GM23338 (cell line): ENCODE results near the gene CDKAL1. TPM values are rescaled to one million over a fixed set of nuclear protein-coding genes. Genes with fewer than 3 reads are reported as not detected.

Source experiments
- ATAC-seq: fragments of 200-7000 bp; cut with Tn5 transposase; 3 replicates; pipeline ENCODE4 v1.9.1; 2020
- DNase-seq: peaks from one replicate; pipeline ENCODE4 v3.0.0-alpha.2; 2015; ENCODE audit warnings: low spot score
- H2AFZ ChIP-seq: fragments of 200-600 bp; sonication (generic); 2 replicates; pipeline ENCODE4 v1.8.0; 2016; ENCODE audit warnings: antibody characterized with exemption, mild to moderate bottlenecking, moderate library complexity
- H3F3A ChIP-seq: fragments of 200-600 bp; sonication (generic); replicated peaks from 2 replicates; pipeline ENCODE4 v1.8.0; 2017; ENCODE audit warnings: antibody characterized with exemption, mixed run types, low read depth
- H3K27ac ChIP-seq: fragments of 200-600 bp; sonication (generic); 2 replicates; pipeline ENCODE4 v1.6.1; 2016; ENCODE audit warnings: low read depth
- H3K27me3 ChIP-seq: fragments of 200-600 bp; sonication (generic); 2 replicates; pipeline ENCODE4 v1.8.0; 2016; ENCODE audit warnings: mild to moderate bottlenecking, mixed run types, moderate library complexity; ENCODE audit not compliant: insufficient read depth
- H3K36me3 ChIP-seq: fragments of 200-600 bp; sonication (generic); 2 replicates; pipeline ENCODE4 v1.8.0; 2016; ENCODE audit warnings: mild to moderate bottlenecking; ENCODE audit not compliant: insufficient read depth
- H3K4me1 ChIP-seq: fragments of 200-600 bp; sonication (generic); 2 replicates; pipeline ENCODE4 v1.8.0; 2016; ENCODE audit warnings: mild to moderate bottlenecking, moderate library complexity; ENCODE audit not compliant: insufficient read depth
- H3K4me2 ChIP-seq: fragments of 200-600 bp; sonication (generic); 2 replicates; pipeline ENCODE4 v1.7.1; 2017; ENCODE audit warnings: mixed run types
- H3K4me3 ChIP-seq: fragments of 200-600 bp; sonication (generic); 2 replicates; pipeline ENCODE4 v1.6.1; 2016; ENCODE audit warnings: mixed run types
- H3K79me2 ChIP-seq: fragments of 200-600 bp; sonication (generic); replicated peaks from 2 replicates; pipeline ENCODE4 v1.8.0; 2017; ENCODE audit warnings: mild to moderate bottlenecking; ENCODE audit not compliant: insufficient read depth
- H3K9me2 ChIP-seq: fragments of 200-600 bp; sonication (generic); 2 replicates; pipeline ENCODE4 v1.8.0; 2017; ENCODE audit not compliant: insufficient read depth
- H4K20me1 ChIP-seq: fragments of 200-600 bp; sonication (generic); replicated peaks from 2 replicates; pipeline ENCODE4 v1.8.0; 2017; ENCODE audit warnings: mild to moderate bottlenecking; ENCODE audit not compliant: insufficient read depth
- H3K27ac Mint-ChIP-seq: 2 replicates; pipeline ENCODE4 v1.8.0; 2020; ENCODE audit warnings: inconsistent platforms, mild to moderate bottlenecking, moderate library complexity, mixed read lengths
- H3K27me3 Mint-ChIP-seq: 3 replicates; pipeline ENCODE4 v1.8.0; 2022; ENCODE audit warnings: low read depth, mild to moderate bottlenecking, moderate library complexity, mixed read lengths, inconsistent platforms; ENCODE audit not compliant: insufficient read depth, poor library complexity
- H3K36me3 Mint-ChIP-seq: 3 replicates; pipeline ENCODE4 v1.8.0; 2021; ENCODE audit warnings: low read depth, mild to moderate bottlenecking, inconsistent platforms, moderate library complexity, mixed read lengths
- H3K4me1 Mint-ChIP-seq: 3 replicates; pipeline ENCODE4 v1.8.0; 2020; ENCODE audit warnings: mild to moderate bottlenecking, inconsistent platforms, mixed read lengths
- H3K4me3 Mint-ChIP-seq: 3 replicates; pipeline ENCODE4 v1.8.0; 2021; ENCODE audit warnings: moderate library complexity, mild to moderate bottlenecking, inconsistent platforms, mixed read lengths
- H3K9me3 Mint-ChIP-seq: 3 replicates; pipeline ENCODE4 v1.8.0; 2020; ENCODE audit warnings: moderate library complexity, mild to moderate bottlenecking, inconsistent platforms, mixed read lengths
- CTCF ChIP-seq, 2 experiments: fragments of 200-600 bp in 1 of 2; sonication (generic) in 1 of 2; conservative IDR thresholded peaks; 2 replicates each; pipeline versions ENCODE4 v1.5.1 to v1.6.1; 2016 to 2017; ENCODE audit warnings: antibody characterized with exemption in 2 of 2, low read depth in 2 of 2, mild to moderate bottlenecking in 2 of 2, moderate library complexity in 1 of 2
- ETS1 ChIP-seq: IDR thresholded peaks from 2 replicates; pipeline ENCODE4 v1.6.1; 2016; ENCODE audit warnings: antibody characterized with exemption
- EZH2phosphoT487 ChIP-seq: fragments of 200-600 bp; sonication (generic); IDR thresholded peaks from one replicate; pipeline ENCODE4 v1.8.1; 2018; ENCODE audit warnings: antibody characterized with exemption; ENCODE audit not compliant: unreplicated experiment
- JUNB ChIP-seq: IDR thresholded peaks from one replicate; pipeline ENCODE4 v1.6.1; 2016; ENCODE audit warnings: antibody characterized with exemption; ENCODE audit not compliant: unreplicated experiment
- NANOG ChIP-seq: IDR thresholded peaks from 2 replicates; pipeline ENCODE4 v1.6.1; 2016; ENCODE audit warnings: antibody characterized with exemption, borderline replicate concordance
- POLR2AphosphoS5 ChIP-seq: IDR thresholded peaks from 2 replicates; pipeline ENCODE4 v1.6.1; 2016; ENCODE audit warnings: antibody characterized with exemption, low read depth
- STAT1 ChIP-seq: IDR thresholded peaks from one replicate; pipeline ENCODE4 v1.6.1; 2016; ENCODE audit warnings: antibody characterized with exemption; ENCODE audit not compliant: unreplicated experiment
- polyA plus RNA-seq: library from polyadenylated mRNA; unstranded; fragments of >200 nt; fragmentation: Nextera tagmentation; extraction: Ambion mirVana; gene quantifications from 2 replicates; pipeline ENCODE4 v1.2.1, GENCODE V29; 2016
- total RNA-seq: library from RNA; depleted of rRNA; stranded (reverse); fragments of >200 nt; shearing (Covaris generic); gene quantifications from 2 replicates; pipeline ENCODE4 v1.2.3, GENCODE V29; 2014
- TF ChIP-seq, protein P1 (sequence below): fragments of 250-450 bp; sonication (Bioruptor Pico); IDR thresholded peaks from 2 replicates; pipeline ENCODE4 v1.5.0; 2020; ENCODE audit warnings: mild to moderate bottlenecking, moderate library complexity

Gene CDKAL1
- total and polyA plus RNA-seq, 2 experiments from 2014 or later = 17.8 to 35.0 TPM

- TF ChIP-seq POLR2AphosphoS5 (no peak), ETS1 (no peak), EZH2phosphoT487 (no peak), CTCF (conservative IDR thresholded peaks at IDR 0.05; ENCODE audit: low read depth in 2 of 2) (0 out of 4 replicates have a peak, but pooled peaks of 1 of the 2 experiments have one; percentile 11)
- H3K4me3 ChIP-seq = no peak overlapping the region
- peaks cover 20% of the 10 kb centered on the region; the same call in 2 of the 3 replicates for H3K9me3 Mint-ChIP-seq
- H3K27me3 ChIP-seq = no peaks in the 10 kb centered on the region
- H3K36me3 ChIP-seq = no peaks in the 10 kb centered on the region
- no peak overlapping the region for H3K4me3 Mint-ChIP-seq
- H2AFZ ChIP-seq = no peak overlapping the region
- peaks cover 24% of the 10 kb centered on the region for H3K36me3 Mint-ChIP-seq
- H4K20me1 ChIP-seq = no peaks in the 10 kb centered on the region; the same call in 1 of the 2 replicates
- H3F3A ChIP-seq = no peaks in the 10 kb centered on the region
- no peak for DNase-seq
- no peak overlapping the region for H3K27ac Mint-ChIP-seq
- ATAC-seq = no peak
- H3K4me2 ChIP-seq = no peak overlapping the region
- H3K27me3 Mint-ChIP-seq = peaks cover 2% of the 10 kb centered on the region
- no peaks in the 10 kb centered on the region for H3K9me2 ChIP-seq
- no peaks in the 10 kb centered on the region; the same call in 1 of the 2 replicates for H3K4me1 ChIP-seq
- H3K79me2 ChIP-seq = 0 out of 2 replicates have a peak, but pooled peaks cover 12% of the 10 kb centered on the region
- peaks cover 10% of the 10 kb centered on the region for H3K4me1 Mint-ChIP-seq
- H3K27ac ChIP-seq = no peak overlapping the region
Measured at GRCh38 chr6:20718705-20719653, 184.7 kb downstream of the CDKAL1 start.

DNA sequence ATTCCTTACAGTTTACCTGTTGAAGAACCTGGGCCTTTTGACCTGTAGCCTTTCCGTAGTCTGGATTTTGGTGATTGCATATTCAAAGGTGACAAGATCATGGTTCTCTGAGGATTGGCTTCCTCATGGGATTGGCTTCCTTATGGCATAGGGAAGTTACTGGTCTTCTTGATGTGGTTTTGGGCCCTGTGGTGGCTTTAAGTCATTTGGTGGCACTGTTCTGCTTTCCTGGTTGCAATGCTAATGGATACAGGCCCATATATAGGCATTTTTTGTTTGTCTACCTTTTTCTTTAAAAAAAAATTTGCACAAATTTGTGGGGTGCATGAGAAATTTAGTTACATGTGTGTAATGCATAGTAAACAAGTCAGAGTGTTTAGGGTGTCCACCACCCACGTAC, 185.7 kb downstream of the CDKAL1 start:
- H3K4me3 Mint-ChIP-seq = no peak overlapping the region
- Histone ChIP-seq H3K36me3 (no peaks in the 10 kb centered on the region), H4K20me1 (no peaks in the 10 kb centered on the region; the same call in 1 of the 2 replicates), H3K79me2 (0 out of 2 replicates have a peak, but pooled peaks cover 15% of the 10 kb centered on the region), H3K4me1 (peaks cover 5% of the 10 kb centered on the region), H2AFZ (no peak overlapping the region), H3K4me3 (no peak overlapping the region), H3F3A (no peaks in the 10 kb centered on the region), H3K4me2 (no peak overlapping the region), H3K9me2 (no peaks in the 10 kb centered on the region), H3K27me3 (no peaks in the 10 kb centered on the region), H3K27ac (no peak overlapping the region)
- ATAC-seq (no peak), DNase-seq (no peak)
- peaks cover 24% of the 10 kb centered on the region for H3K36me3 Mint-ChIP-seq
- peaks cover 2% of the 10 kb centered on the region for H3K27me3 Mint-ChIP-seq
- peaks cover 15% of the 10 kb centered on the region for H3K4me1 Mint-ChIP-seq
- no peak overlapping the region for H3K27ac Mint-ChIP-seq
- peaks cover 20% of the 10 kb centered on the region; the same call in 2 of the 3 replicates for H3K9me3 Mint-ChIP-seq
- TF ChIP-seq JUNB (no peak), STAT1 (no peak), NANOG (no peak), EZH2phosphoT487 (no peak)
- TF ChIP-seq, protein P1, sequence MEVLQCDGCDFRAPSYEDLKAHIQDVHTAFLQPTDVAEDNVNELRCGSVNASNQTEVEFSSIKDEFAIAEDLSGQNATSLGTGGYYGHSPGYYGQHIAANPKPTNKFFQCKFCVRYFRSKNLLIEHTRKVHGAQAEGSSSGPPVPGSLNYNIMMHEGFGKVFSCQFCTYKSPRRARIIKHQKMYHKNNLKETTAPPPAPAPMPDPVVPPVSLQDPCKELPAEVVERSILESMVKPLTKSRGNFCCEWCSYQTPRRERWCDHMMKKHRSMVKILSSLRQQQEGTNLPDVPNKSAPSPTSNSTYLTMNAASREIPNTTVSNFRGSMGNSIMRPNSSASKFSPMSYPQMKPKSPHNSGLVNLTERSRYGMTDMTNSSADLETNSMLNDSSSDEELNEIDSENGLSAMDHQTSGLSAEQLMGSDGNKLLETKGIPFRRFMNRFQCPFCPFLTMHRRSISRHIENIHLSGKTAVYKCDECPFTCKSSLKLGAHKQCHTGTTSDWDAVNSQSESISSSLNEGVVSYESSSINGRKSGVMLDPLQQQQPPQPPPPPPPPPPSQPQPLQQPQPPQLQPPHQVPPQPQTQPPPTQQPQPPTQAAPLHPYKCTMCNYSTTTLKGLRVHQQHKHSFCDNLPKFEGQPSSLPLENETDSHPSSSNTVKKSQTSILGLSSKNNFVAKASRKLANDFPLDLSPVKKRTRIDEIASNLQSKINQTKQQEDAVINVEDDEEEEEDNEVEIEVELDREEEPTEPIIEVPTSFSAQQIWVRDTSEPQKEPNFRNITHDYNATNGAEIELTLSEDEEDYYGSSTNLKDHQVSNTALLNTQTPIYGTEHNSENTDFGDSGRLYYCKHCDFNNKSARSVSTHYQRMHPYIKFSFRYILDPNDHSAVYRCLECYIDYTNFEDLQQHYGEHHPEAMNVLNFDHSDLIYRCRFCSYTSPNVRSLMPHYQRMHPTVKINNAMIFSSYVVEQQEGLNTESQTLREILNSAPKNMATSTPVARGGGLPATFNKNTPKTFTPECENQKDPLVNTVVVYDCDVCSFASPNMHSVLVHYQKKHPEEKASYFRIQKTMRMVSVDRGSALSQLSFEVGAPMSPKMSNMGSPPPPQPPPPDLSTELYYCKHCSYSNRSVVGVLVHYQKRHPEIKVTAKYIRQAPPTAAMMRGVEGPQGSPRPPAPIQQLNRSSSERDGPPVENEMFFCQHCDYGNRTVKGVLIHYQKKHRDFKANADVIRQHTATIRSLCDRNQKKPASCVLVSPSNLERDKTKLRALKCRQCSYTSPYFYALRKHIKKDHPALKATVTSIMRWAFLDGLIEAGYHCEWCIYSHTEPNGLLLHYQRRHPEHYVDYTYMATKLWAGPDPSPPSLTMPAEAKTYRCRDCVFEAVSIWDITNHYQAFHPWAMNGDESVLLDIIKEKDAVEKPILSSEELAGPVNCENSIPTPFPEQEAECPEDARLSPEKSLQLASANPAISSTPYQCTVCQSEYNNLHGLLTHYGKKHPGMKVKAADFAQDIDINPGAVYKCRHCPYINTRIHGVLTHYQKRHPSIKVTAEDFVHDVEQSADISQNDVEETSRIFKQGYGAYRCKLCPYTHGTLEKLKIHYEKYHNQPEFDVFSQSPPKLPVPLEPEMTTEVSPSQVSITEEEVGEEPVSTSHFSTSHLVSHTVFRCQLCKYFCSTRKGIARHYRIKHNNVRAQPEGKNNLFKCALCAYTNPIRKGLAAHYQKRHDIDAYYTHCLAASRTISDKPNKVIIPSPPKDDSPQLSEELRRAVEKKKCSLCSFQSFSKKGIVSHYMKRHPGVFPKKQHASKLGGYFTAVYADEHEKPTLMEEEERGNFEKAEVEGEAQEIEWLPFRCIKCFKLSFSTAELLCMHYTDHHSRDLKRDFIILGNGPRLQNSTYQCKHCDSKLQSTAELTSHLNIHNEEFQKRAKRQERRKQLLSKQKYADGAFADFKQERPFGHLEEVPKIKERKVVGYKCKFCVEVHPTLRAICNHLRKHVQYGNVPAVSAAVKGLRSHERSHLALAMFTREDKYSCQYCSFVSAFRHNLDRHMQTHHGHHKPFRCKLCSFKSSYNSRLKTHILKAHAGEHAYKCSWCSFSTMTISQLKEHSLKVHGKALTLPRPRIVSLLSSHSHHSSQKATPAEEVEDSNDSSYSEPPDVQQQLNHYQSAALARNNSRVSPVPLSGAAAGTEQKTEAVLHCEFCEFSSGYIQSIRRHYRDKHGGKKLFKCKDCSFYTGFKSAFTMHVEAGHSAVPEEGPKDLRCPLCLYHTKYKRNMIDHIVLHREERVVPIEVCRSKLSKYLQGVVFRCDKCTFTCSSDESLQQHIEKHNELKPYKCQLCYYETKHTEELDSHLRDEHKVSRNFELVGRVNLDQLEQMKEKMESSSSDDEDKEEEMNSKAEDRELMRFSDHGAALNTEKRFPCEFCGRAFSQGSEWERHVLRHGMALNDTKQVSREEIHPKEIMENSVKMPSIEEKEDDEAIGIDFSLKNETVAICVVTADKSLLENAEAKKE (CRISPR knock-in tag) = no peak
